ENCODE data around the gene ONECUT1.
A peak's percentile ranks its signal among the peaks of the same experiment; 100 is the strongest.

ONECUT1 gene

DNA sequence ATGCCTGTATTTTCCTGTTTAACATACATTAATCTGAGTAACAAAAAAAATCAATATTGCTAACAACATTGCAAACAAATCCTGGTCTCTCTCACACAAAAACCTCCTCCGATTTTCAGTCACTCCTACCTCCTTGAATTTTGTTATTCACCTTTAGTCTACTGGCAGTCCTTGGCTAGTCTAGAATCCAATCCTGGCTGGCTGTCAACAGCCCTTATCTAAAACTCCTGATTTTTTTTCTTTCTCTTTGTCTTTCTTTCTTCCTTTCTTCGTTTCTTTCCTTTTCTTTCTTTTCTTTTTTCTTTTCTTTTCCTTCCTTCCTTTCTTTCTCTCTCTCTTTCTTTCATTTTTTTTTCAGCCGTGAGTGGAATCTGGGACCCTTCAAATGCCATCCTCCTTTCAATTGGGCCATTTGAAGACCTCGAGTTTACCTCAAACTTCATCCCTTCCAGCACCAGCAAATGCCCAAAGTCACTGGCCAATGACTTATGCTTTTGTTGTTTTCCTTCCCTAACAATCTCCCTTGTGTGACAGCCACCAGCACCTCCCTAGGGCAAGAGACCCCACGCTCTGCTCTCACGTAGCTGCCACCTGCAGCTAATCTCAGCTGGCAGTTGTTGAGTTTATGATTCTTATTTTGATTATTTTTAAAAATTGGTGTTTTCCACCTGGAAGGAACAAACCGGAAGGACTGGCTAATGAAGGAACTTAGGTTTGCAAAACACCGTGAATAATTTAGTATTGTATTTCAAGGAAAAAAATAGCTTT, 6.8 kb upstream of the ONECUT1 start:
- DNase-seq, result no peak

DNA sequence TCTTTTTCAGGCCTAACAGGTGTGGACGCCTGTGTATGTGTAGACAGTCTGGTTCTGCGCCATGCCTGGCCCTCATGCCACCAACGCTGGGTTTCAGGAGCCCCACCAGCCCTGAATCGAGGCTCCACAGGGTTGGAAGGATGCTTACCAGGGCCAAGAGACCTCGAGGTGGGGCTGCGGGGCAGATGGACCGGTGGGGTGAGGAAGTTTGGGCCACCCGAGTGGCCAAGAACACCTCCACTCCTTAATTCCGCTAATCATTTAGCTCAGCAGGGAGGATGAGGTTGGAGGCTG, 6.0 kb upstream of the ONECUT1 start:
- no peak for DNase-seq

DNA sequence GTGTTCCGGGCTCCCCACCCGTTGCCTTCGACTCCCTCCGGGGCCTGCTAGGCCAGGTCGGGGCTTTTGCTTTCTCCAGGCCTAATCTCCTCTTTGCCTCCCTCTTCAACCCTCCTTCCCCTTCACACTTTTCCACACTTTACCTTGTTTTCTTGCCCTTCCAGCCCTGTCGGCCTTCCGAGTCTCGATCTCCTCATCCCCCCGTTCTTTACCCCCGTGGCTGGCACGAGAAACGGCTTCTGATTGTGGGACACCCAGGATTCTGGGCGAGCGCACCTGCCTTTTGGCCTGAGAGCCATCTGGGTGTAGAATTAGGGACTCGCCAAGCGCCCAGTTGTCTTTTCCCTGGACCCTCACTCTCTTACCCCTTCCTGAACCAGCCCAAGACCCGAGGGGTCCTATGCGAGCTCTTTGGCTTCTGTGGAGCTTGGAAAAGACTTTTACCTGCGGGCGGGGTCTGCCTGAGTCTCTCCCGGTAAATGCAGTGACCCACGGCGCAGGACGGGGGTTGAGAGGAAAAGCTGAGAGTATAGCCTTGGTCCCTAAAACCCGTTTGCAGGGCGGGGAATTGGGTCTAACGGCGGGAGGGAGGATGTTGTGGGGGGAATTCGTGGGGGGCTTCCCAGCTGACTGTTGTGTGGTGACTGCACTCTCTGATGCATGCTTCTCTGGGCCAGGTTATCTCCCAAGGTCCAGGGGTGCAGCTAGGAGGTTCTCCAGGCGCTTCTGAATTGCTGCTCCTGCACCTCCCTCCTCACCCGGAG, 5.5 kb upstream of the ONECUT1 start:
- no peak for DNase-seq

DNA sequence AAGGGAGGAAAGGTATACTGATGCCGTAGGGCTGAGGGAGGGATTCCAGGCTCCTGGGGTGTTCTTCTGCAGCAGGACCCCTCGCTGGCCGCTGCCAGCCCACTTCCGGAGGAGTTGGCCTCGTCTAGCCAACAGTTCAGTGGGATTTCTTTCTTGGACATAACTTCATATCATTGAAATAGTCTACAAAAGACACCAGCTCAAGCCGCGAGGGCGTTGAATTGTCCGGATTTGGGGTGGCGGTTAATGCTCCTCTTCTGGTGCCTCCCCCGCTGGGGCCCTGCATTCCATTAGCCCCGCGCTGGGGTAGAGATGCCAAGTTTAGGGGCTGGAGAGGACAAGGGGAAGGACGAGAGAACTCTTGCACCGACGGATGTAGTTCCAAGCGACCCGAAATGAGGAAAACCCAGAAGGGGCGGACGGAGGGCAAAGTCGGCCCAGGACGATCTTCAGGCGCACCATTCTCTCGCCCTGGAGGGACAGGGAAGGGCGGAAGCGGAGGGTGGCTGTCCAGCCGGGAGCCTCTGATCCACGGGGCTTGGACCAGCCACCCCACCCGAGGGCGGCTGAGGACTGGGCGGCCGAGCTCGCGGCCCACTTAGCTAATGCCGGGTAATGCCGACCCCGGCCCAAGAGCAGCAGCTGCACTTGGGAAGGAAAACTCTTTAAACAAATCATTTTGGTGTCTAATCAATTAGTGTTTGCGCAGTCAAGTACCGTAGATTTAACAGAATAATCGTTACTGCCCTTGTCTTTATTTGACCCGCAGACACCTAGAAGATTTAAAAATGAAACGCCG, 4.7 kb upstream of the ONECUT1 start:
- no peak for DNase-seq

DNA sequence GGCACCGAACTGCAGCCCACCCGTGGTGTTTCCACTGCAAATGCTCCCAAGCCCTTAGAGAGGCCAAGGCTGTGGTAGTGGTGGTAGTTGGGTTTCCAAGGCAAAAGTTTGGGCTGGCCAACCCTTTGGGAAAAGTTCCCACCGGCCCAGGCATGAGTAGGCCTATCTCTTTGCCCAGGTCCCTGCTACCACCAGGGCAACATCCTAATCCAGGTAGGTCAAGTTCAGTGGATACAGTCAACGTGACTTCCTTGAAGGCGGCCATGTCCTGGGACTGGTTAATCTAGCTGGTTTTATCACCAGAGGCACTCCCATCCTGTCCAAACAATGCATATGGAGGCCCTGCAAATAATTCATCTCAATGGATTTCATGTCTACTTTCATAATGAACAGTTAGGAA, 1.6 kb upstream of the ONECUT1 start:
- no peak for DNase-seq

DNA sequence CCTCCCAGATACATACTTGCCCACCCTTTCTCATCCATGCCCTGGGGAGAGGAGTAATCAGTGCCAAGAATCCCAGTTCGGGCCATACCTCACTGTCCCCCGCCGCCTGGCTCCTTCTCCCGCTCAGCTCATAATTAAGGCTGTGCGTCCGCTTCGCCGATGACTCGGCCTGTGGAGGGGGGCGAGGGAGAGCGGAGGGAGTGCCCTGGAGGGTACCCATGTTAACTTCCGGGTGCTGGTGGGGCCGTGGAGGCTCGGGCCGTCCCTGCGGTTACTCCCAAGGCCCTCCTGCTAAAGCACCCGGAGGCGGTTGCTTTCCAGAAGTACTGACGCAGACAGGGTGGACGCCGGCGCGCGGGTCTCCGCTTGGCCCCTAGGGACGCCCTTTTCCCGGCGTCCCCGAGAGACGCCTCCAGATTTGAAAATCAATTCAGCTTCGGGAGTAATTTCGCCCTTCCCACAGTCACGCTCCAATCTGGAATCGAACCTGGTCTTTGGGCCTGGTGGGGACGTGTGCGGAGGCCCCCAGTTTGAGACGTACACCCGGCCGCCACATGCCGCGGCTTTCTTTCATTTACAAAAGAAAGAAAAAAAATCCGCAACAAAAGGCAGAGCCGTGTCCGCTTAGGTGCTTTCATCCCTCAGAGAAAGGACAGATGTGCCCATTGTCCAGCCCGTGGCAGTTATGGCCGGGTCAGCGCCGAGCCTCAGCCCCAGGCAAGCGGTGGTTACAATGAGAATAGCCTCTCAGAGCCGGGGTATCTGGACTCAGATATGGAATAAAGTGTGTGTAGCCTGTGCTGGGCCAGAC, 1.0 kb upstream of the ONECUT1 start:
- DNase-seq, result no peak

DNA sequence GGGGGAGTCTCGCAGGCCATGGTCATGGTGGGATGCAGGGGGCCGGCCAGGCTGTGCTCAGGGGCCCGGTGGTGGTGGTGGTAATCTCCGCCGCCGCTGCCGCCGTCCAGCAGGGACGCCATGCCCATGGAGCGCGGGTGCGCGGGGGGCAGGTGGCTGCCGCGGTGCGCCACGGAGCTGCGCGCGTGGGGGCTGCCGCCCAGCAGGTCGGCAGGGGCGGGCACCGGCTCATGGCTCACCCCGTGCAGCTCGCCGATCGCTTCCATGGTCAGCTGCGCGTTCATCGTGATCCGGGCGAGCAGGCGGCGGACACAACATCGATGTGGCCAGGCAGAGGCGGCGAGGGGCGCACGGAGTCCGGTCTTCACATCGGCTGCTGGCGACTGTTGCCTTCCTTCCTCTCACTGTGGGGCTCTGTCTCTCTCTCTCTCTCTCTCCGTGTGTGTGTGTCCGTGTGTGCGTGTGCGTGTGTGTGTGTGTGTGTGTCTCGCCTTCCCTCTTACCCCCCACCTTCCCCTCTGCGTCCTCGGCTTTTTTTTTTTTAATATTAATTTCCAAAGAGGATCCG, 451 bp downstream of the ONECUT1 start:
- peak in 1 of 2 donors; percentile 14 for DNase-seq

DNA sequence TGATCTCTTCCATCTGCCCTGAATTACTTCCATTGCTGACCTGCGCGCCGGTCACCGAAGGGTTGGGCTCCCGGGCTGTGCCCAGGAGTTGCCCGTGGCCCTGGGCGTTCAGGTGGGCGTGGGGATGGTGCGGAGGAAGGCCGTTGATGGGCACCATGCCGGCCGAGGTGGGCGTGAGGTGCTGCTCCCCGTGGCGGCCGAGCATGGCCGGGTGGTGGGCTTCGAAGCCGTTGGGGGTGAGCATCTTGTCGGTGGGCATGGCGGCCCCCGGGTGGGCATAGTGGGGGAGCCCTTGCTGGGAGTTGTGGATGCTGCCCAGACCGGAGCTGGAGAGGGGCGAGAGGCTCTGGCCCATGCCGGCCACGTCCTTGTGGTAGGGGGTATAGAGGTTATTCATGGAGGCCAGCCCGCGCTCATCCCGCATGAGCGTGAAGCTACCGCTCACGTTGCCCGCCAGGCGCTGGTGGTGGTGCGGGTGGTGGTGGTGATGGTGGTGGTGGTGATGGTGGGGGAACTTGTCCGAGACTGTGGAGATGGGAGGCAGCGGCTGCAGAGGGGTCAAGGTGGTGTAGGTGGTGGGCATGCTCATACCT, 1.0 kb downstream of the ONECUT1 start:
- DNase-seq, result no peak

DNA sequence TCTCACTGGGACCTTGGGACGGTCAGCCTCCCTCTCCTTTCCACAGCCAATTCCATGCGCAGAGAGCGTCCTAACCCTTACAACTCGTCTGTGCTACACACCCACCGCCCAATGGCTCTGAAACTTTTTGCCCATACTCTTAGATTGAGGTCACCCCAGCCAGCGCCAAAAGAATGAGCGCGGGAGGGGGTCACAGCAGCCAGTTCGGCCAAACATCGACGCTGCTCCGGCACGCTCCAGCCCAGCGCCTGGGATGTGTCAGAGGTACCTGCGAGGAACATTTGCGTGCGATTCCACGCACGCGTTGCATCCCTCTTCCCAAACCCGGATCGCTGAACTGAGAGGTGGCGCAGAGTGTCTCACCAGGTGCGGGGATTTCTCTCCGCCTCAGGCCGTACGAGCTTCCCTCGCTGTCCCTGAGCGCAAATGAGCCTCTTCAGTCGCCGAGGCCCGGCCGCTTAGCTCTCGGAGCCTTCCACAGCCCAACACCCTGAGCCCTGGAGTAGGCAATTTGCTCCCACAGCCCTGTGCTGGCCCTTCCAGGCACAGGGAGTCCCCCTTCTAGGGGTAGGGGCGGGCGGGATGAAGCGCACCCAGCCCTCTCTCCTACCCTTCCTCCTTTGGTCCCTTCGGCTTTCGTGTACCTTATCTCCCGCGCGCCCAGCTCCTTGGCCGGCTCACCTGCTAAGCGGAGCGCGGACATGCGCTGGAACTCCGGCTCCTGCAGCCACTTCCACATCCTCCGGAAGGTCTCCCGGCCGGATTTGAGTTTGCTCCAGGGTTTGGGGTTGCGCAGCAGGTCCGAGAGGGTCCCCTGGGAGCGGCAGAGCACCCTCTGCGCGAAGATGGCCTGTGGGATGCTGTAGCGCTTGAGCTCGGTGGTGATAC, 1.8 kb downstream of the ONECUT1 start:
- no peak for DNase-seq

DNA sequence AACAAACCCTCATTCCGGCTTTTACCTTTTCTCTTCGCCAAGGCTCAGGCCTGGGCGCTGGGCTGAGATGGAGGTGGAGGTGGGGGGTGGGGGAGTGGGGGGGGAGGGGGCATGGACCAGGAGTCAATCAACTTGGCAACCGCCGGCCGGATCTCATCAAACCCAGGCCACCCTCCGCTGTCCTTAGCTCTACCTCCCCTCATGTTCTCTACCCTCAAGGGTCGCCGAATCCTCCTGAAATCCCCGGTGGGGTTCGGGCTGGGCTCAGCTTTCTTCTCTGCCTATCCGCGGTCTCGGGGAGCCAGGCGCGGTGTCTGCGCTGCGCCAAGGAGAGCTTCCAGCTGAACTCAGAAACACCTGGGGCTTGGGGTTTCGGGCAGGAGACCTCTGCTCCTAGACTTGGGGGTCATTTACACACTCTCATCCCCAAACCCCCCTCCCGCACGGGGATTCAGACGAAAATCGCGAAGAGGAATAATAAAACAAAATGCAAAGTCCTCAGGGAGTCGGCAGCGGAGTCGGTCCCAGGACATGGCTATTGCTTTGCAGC, 2.5 kb downstream of the ONECUT1 start:
- no peak for DNase-seq

DNA sequence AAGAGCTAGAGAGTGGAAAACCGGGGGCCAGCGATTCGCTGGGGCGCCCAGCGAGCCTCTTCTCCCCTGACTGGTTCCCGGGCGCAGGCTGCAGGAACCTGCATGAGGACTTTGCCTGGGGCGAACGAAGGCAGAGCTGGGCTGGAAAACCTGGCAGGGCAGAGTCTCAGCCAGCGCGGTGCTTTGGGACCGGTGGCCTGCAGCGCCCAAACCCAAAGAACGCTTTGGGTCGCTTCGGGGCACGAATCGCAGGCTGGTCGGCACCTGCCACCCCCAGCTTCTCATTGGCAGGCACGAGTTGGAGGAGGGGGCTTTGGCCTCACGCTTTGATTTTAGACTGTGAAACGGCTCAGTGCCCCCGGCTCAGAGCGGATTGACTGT, 3.0 kb downstream of the ONECUT1 start:
- no peak for DNase-seq

DNA sequence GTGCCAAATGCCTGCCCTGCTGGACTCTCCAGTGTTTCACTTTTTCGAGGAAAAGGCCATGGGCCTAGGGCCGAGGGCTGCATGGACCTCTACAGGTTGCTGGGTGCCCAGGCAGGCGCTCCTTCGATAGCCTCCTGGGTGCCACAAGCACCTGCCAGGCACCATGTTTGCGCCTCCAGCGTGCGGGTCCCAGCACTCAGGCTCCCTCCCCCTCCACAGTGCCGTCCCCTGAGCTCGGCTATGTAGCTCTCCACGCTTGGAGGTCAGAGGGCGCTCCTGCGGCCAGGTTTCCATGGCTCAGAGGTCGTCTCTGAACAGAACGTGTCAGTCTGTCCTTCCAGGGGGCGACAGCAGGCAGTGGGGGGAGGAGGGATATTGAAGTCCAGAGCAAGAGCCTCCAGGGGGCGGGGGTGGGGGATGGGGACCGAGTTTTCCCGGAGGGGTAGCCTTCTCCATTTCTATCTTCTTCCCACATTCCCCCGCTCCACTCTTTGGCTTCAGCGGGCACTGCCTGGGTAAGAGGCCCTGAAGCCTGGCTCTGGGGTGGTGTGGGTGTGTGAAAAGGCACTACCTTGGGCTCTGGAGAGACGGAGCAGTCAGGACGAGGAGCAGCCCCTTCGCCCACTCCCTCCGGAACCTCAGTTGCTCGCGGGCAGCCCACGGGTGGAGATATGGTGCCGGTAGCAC, 3.6 kb downstream of the ONECUT1 start:
- DNase-seq, result no peak

DNA sequence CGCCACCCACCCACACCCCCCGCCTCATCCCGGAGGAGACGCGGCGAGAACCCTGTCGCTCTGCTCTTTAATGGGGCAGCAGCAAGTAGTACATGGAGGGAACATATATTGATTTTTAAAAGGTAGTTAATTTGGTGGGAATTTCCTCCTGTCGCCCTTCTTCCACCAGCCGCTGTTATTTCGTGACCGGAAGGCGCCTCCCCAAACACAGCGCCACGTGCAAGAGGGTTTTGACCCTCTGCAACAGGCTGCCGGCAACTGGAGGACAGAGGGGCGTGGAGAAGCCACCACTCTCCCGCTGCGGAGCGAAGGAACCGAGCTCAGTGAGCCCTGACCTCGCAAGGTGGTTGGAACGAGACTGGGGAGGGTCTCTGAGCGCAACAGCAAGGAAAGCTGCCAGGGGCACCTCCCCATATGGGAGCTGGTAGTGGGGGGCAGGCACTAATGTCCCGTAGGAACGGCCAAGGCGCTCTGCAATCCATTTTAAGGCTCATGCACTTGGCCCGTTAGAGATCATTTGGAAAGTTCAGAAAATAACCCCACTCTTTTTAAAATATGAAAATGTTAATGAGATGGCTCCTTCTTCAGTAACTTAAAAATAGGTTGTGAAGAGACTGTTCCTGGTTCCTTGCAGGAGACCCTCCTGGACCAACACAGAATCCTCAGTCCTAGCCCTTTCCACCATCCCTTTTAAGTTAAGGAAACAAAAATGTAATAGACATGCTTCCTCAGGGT, 4.3 kb downstream of the ONECUT1 start:
- DNase-seq, result no peak

DNA sequence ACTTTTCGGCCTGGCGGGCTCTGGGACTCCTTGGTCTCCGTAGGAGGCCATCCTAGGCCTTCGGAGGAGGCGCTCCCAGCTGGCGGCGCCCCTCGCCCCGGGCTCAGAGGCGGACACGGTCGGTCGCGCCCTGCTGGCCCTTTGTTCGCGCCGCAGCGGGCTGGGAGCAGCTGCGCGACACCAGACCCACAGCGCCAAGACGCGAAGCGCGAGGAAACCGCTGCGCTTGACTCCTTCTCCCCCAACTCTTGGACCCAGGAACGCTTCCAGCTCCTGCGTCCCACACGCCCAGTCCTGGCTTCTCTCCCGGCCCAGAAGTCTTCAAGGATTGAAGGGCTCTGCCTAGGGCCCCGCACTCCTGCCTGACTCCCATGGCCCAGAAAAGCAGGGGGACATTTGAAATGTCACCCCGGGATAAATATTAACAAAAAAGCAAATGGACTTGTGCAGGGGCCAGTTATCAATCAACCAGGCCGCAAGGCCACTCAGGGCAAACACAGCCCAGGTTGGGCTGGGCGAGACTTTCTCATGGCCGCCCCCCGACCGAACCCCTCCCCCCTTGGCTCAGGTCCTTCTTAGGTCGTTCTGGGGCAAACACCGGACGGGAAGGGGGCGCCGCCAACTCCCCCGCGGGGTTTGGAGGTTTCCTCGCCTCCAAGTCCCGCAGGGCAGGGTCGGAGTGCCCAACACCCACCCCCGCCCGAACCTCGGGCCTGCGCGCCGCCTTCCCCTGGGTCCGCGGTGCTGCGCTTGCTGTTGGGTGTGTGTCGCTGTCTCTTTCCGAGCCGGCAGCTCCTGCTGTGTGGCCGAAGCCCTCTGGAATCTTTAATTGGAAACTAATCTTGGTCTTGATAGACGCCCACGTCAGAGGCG, 5.1 kb downstream of the ONECUT1 start:
- DNase-seq, result no peak

DNA sequence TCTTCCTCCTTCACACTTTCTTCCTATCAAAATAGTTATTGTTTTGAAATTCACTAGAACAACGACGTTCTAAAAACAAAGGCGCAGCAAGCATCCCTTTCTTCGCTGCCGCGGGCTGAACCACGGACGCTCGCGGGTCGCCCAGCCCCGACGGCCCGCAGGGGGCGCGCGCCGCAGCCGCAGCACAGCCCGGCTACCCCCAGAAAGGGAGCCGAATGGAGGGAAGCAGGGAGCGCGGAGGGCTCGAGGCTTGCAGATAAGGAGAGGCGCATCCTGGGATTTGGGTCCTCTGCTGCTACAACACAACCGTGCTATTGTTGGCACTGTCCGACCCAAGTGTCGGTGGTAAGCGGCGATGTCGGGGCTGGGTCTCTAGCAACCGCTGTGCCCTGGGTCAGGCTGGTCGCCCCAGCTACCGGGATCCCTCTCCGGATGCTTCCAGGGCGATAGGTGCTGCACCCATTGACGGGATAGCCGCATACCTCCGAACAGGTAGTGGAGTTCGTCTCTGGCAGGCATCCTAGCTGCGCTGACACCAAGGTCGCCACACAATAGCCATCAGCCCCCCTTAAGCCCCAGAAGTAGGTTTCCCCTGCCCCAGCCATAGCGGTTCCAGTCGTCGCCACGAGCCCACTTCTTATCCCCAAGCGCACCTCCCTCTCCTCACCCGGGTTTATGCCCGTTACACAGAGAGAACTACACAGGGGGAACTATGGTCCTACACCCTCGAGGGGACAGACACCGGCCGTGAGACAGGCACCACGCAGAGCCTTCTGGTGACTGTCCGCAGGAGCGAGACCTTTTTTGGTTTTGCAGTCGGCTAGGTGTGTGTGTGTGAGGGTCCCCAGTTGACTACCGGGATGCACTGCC, 6.0 kb downstream of the ONECUT1 start:
- DNase-seq, result no peak

DNA sequence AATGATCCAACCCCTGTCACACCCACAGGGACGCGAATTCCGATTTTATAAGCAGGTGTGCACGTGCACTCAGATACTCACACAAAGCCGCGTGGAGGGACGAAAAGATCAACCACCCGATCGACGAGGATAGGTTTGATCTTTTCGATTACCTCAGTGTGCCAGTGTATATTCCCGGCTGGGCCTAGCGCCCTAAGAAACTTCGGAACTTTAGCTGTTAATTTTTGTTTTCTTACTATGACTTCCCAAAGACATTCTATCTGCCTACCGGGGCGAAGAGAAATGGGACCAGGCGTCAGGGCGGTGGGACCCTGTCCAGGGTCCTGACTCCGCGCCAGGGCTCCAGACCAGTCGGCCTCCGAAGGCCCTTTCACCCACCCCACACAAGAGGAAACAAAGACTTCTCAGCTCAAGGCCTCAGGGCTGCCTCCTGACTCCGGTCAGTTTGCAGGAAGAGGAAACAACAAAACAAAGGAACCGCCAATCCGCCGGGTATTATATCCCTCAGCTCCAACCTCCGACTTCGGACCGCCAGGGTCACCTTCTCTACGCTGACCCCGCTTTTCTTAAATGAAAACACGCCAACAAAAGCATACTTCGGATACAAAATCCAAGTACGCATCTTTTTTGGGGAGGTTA, 6.8 kb downstream of the ONECUT1 start:
- DNase-seq, result no peak

DNA sequence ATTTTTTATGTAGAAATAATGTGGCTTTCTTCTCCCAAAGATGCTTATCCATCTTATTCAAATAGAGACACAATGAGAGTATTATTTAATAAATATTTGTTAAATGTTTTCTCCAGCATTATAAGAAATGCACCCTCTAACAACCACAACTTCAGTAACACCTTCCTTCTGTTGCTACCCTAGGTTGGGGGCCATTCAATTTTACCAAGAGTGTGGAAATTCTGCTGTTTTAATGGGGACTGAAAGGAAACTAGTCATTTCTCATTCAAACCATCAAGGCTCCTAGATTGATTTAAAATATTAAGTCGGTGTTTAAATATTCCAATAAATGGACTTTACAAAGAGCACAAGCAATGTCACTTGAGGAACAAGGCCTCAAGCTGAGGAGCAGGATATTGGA, 7.6 kb downstream of the ONECUT1 start:
- no peak for DNase-seq

Data from bone marrow (tissue), 2 donors.